ENCODE measurements around the gene IMPACT. TPM values are rescaled to one million over a fixed set of nuclear protein-coding genes. Genes with fewer than 3 reads are reported as not detected.
A peak's percentile ranks its signal among the peaks of the same experiment; 100 is the strongest.

Gene IMPACT
- total RNA-seq, 2 experiments from 2014 or later = 15.4 to 18.3 TPM

DNA sequence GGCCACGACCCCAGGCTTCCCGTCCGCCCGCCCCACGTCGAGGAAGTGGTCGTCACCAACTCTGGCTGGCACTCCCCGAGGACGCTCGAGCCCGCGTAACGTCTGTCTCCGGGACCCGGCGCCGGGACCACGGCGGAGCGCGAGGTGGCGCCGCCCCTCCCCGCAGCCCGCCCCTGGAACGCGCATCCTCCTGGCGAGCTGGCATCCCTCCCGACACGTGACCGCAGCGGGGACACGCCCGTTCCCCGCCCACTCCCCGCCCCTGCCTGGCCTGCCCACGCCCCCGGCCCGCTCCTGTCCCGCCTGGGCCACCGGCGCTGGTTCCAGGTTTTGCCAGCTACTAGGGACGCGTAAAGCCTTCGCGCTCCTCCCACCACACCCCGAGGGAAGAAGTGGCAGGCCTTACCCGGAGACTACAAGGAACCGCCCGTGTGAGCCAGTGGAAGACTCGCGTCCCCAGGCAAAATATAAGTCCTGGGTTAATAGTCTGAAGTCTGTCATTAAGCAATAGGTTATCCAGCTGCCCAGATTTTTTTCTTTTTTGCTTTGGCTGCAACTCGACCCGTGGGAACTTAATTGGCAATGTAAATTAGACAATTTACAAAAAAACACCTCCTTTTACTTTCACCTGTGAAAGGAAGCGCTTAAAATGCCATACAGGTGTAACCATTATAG, 28.6 kb upstream of the IMPACT start, which contains the start of gene OSBPL1A:
OSBPL1A (minus strand) TSS at position 131 of the 675 bp plus-strand sequence. CDS start 20,291 bp downstream, outside the sequence.
- no peaks in the 10 kb centered on the region for H3K9me3 Mint-ChIP-seq (ENCODE audit: low read depth)
- intact Hi-C loops (cut with DNase I, micrococcal nuclease) = loop anchor here (1.0 to 5.0 kb wide), 5 partner anchors 29 to 59 kb away; partner anchors contain the start of gene IMPACT (in 1 of the 2)
- H3K36me3 Mint-ChIP-seq (ENCODE audit: low read depth) = no peaks in the 10 kb centered on the region
- H3K27ac Mint-ChIP-seq = peak within 1 kb of the TSS; percentile 59
- DNase-seq (peak; percentile 88), ATAC-seq (peak; percentile 86)
- H3K4me1 Mint-ChIP-seq = peaks cover 28% of the 10 kb centered on the region
- peaks cover 16% of the 10 kb centered on the region for H3K27me3 Mint-ChIP-seq
- H3K4me3 Mint-ChIP-seq = peak within 1 kb of the TSS; percentile 76
- POLR2A ChIA-PET = interaction anchor here (0.6 to 1.7 kb wide), 4 partner anchors 16 to 1888 kb away, joined by 4 to 6 read pairs (median 5); no protein-coding TSS in a partner anchor
- CTCF ChIA-PET = interaction anchor here (0.7 to 2.0 kb wide), 7 partner anchors 17 to 879 kb away, joined by 3 to 11 read pairs (median 4); no protein-coding TSS in a partner anchor

- Mint-ChIP-seq H3K36me3 (ENCODE audit: low read depth) (no peaks in the 10 kb centered on the region), H3K4me3 (peak overlapping the region; percentile 76), H3K9me3 (ENCODE audit: low read depth) (no peaks in the 10 kb centered on the region), H3K4me1 (peaks cover 28% of the 10 kb centered on the region), H3K27ac (no peak overlapping the region), H3K27me3 (peaks cover 16% of the 10 kb centered on the region)
- CTCF ChIA-PET = interaction anchor here (0.5 to 1.7 kb wide), 3 partner anchors 16 to 90 kb away, joined by 4 to 11 read pairs (median 5); no protein-coding TSS in a partner anchor
- POLR2A ChIA-PET = interaction anchor here (1.7 kb wide), 1 partner anchor 30 kb away, joined by 6 read pairs; no protein-coding TSS in a partner anchor
- no peak for DNase-seq
- ATAC-seq = no peak
- intact Hi-C loops (cut with DNase I, micrococcal nuclease) = loop anchor here in 1 of 2 experiments (5.0 kb wide), 1 partner anchor 59 kb away; no protein-coding TSS in a partner anchor
Measured at GRCh38 chr18:24398540-24398939, 27.9 kb upstream of the IMPACT start.

DNA sequence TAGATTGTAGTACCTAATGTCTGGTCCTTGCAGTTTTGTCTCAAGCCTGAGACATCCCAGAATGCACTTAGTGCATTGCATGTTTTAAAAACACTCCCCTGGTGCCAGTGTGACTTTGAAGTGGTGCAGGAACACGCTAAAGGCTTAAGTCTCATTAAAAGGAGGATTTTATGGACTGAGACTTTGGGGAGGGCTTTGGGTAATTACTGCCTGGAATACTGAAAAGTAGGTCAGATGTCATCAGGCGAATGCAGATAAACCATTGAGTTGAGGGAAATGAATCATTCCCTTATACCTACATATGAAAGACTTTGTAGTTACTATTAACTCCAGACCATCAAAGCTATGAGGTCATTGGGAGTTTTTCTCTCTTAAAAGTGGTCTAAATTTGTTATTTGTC, 25.9 kb upstream of the IMPACT start:
- CTCF ChIA-PET = interaction anchor here (0.8 to 1.3 kb wide), 3 partner anchors 14 to 319 kb away, joined by 3 to 4 read pairs (median 3); no protein-coding TSS in a partner anchor
- POLR2A ChIA-PET = no interaction called here
- peaks cover 17% of the 10 kb centered on the region for H3K27me3 Mint-ChIP-seq
- peaks cover 20% of the 10 kb centered on the region for H3K4me1 Mint-ChIP-seq
- H3K9me3 Mint-ChIP-seq (ENCODE audit: low read depth) = no peaks in the 10 kb centered on the region
- DNase-seq = no peak
- no peak overlapping the region for H3K27ac Mint-ChIP-seq
- no peaks in the 10 kb centered on the region for H3K36me3 Mint-ChIP-seq (ENCODE audit: low read depth)
- intact Hi-C loops (cut with DNase I, micrococcal nuclease) = loop anchor here in 1 of 2 experiments (2.0 kb wide), 1 partner anchor 14 kb away; no protein-coding TSS in a partner anchor
- no peak overlapping the region for H3K4me3 Mint-ChIP-seq
- ATAC-seq = no peak

DNA sequence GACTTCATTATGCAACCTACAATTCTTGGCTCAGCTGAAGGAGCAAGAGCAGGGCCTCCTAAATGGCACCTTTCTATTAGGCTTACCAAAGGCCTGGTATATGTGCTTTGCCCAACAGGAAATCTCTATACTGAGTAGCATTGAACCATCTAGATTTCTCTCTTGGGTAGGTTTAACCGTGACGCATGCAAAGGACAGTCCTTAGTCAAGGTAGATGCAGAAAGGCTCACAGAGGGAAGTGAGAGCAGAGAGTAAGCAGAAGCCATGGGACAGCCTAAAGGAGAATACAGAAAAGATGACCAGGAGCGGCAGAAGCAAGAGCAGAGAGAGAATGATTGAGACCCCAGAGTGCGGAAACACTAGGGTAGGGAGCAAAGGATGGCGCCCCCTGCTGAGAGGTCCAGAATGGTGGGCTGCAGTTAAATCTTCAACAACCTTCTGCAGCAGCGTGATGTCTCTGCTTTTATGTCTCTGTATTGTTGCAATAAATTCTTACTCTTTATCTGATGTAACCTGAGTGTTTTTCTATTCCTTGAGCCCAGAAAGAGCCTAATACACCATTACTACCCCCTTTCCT, 24.2 kb upstream of the IMPACT start:
- ChIA-PET POLR2A (no interaction called here), CTCF (no interaction called here)
- no peaks in the 10 kb centered on the region for H3K36me3 Mint-ChIP-seq (ENCODE audit: low read depth)
- H3K9me3 Mint-ChIP-seq (ENCODE audit: low read depth) = no peaks in the 10 kb centered on the region
- no peak for ATAC-seq
- DNase-seq = peak; percentile 19
- intact Hi-C loops (cut with DNase I, micrococcal nuclease) = no loop called here
- no peak overlapping the region for H3K4me3 Mint-ChIP-seq
- H3K4me1 Mint-ChIP-seq = peaks cover 14% of the 10 kb centered on the region
- no peak overlapping the region for H3K27ac Mint-ChIP-seq
- peaks cover 23% of the 10 kb centered on the region for H3K27me3 Mint-ChIP-seq

- intact Hi-C loops (cut with DNase I, micrococcal nuclease) = no loop called here
- ChIA-PET CTCF (no interaction called here), POLR2A (no interaction called here)
- Mint-ChIP-seq H3K27me3 (peaks cover 27% of the 10 kb centered on the region), H3K27ac (no peak overlapping the region), H3K9me3 (ENCODE audit: low read depth) (no peaks in the 10 kb centered on the region), H3K4me3 (no peak overlapping the region), H3K36me3 (ENCODE audit: low read depth) (no peaks in the 10 kb centered on the region), H3K4me1 (peaks cover 12% of the 10 kb centered on the region)
- DNase-seq (no peak), ATAC-seq (no peak)
Measured at GRCh38 chr18:24403076-24403475, 23.4 kb upstream of the IMPACT start.

DNA sequence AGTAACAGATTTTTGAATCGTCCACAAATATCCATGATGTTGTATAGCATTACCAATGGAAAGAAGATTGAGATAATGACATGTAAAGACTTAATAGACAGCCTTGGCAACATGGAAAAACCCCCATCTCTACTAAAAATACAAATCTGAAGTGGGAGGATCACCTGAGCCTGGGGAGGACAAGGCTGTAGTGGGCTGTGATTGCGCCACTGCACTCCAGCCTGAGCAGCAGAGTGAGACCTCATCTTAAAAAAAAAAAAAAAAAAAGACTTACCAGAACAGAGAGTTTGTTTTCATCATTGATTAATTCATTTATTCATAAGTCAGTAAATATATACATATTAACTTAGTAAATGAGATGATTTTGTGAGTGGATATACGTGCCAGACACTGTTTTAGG, 21.9 kb upstream of the IMPACT start:
- Mint-ChIP-seq H3K27me3 (peaks cover 34% of the 10 kb centered on the region), H3K4me1 (peaks cover 10% of the 10 kb centered on the region), H3K36me3 (ENCODE audit: low read depth) (no peaks in the 10 kb centered on the region), H3K4me3 (no peak overlapping the region), H3K9me3 (ENCODE audit: low read depth) (no peaks in the 10 kb centered on the region), H3K27ac (no peak overlapping the region)
- intact Hi-C loops (cut with DNase I, micrococcal nuclease) = no loop called here
- no peak for ATAC-seq
- ChIA-PET CTCF (interaction anchor here (0.7 to 1.4 kb wide), 2 partner anchors 24 to 93 kb away, joined by 3 to 6 read pairs; no protein-coding TSS in a partner anchor), POLR2A (no interaction called here)
- no peak for DNase-seq

- H3K4me3 Mint-ChIP-seq = no peak overlapping the region
- CTCF ChIA-PET = no interaction called here
- H3K4me1 Mint-ChIP-seq = peaks cover 12% of the 10 kb centered on the region
- POLR2A ChIA-PET = no interaction called here
- H3K36me3 Mint-ChIP-seq (ENCODE audit: low read depth) = peaks cover 1% of the 10 kb centered on the region
- H3K9me3 Mint-ChIP-seq (ENCODE audit: low read depth) = peaks cover 5% of the 10 kb centered on the region
- ATAC-seq = no peak
- no peak overlapping the region for H3K27ac Mint-ChIP-seq
- peaks cover 40% of the 10 kb centered on the region for H3K27me3 Mint-ChIP-seq
- no peak for DNase-seq
- intact Hi-C loops (cut with DNase I, micrococcal nuclease) = no loop called here
Measured at GRCh38 chr18:24408496-24408895, 18.0 kb upstream of the IMPACT start.

DNA sequence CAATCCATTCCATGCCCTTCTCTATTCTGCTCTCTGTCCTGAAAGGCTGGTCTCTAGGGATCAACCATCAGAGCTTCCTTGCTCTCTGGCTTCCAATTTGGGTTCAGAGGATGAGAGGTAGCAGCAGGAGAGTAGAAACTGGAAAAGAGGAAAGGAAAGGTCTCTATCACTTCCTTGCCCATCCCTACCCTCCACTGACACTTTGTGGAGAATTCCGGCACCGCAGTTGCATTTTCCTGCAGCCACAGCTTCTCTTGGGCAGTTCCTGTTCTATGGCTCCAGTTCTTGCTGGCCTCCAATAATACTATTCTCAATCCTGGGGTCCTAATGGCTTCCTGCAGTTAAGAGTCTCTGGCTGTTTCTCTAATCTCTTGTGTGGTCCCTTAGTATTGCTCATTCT, 13.3 kb upstream of the IMPACT start:
- intact Hi-C loops (cut with DNase I, micrococcal nuclease) = loop anchor here (2.0 to 5.0 kb wide), 4 partner anchors 14 to 259 kb away; partner anchors contain the start of gene IMPACT (in 1 of the 2)
- H3K36me3 Mint-ChIP-seq (ENCODE audit: low read depth) = peaks cover 1% of the 10 kb centered on the region

DNA sequence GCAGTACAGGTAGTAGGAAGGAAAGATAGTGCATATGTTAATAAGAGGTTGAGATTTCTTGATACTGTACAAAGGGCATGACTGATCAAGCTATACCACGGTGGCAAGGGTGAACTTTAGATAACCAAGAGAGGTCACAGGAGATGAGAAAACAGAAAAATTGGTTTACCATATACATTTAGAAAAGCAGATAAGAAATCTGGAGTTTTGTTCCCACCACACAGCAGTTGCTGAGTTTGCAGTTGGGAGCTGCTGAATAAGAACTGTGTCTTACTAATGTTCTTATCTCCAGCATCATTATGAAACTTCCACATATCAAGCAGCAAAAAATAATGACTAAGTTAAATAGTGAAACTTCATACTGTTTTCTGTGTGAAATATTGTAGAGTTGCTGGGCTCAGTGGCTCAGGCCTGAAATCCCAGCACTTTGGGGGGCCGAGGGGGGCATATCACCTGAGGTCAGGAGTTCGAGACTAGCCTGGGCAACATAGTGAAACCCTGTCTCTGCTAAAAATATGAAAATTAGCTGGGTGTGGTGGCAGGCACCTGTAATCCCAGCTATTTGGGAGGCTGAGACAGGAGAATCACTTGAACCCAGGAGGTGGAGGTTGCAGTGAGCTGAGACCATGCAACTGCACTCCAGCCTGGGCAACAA, 12.0 kb upstream of the IMPACT start:
- Mint-ChIP-seq H3K27ac (no peak overlapping the region), H3K9me3 (ENCODE audit: low read depth) (peaks cover 5% of the 10 kb centered on the region), H3K4me1 (peaks cover 28% of the 10 kb centered on the region), H3K36me3 (ENCODE audit: low read depth) (peaks cover 1% of the 10 kb centered on the region), H3K27me3 (peaks cover 30% of the 10 kb centered on the region), H3K4me3 (no peak overlapping the region)
- POLR2A ChIA-PET = interaction anchor here (0.6 to 1.3 kb wide), 3 partner anchors 12 to 46 kb away, joined by 3 to 9 read pairs (median 5); partner anchors contain the start of genes IMPACT and OSBPL1A
- peak; percentile 52 for DNase-seq
- CTCF ChIA-PET = interaction anchor here (0.6 to 2.9 kb wide), 8 partner anchors 13 to 100 kb away, joined by 3 to 19 read pairs (median 4); no protein-coding TSS in a partner anchor
- ATAC-seq = peak; percentile 85
- intact Hi-C loops (cut with DNase I, micrococcal nuclease) = loop anchor here (1.0 to 5.0 kb wide), 7 partner anchors 12 to 258 kb away; partner anchors contain the start of gene IMPACT (in 1 of the 2)

More for the DNA sequence above, 13.3 kb upstream of the IMPACT start:
- Mint-ChIP-seq H3K27ac (no peak overlapping the region), H3K4me1 (peaks cover 28% of the 10 kb centered on the region), H3K4me3 (no peak overlapping the region), H3K27me3 (peaks cover 31% of the 10 kb centered on the region), H3K9me3 (ENCODE audit: low read depth) (peaks cover 5% of the 10 kb centered on the region)
- DNase-seq (no peak), ATAC-seq (no peak)
- CTCF ChIA-PET = interaction anchor here (0.8 to 2.9 kb wide), 4 partner anchors 40 to 80 kb away, joined by 3 to 11 read pairs (median 4); no protein-coding TSS in a partner anchor
- POLR2A ChIA-PET = interaction anchor here (0.6 to 1.3 kb wide), 3 partner anchors 15 to 44 kb away, joined by 3 to 5 read pairs (median 4); partner anchors contain the start of gene OSBPL1A

GRCh38 chr18:24417480-24417879, 9.0 kb upstream of the IMPACT start:
- ATAC-seq (no peak), DNase-seq (no peak)
- peaks cover 34% of the 10 kb centered on the region for H3K27me3 Mint-ChIP-seq
- ChIA-PET POLR2A (interaction anchor here (0.7 kb wide), 1 partner anchor 23 kb away, joined by 3 read pairs; no protein-coding TSS in a partner anchor), CTCF (interaction anchor here (0.9 kb wide), 1 partner anchor 13 kb away, joined by 3 read pairs; no protein-coding TSS in a partner anchor)
- H3K36me3 Mint-ChIP-seq (ENCODE audit: low read depth) = peaks cover 1% of the 10 kb centered on the region
- no peak overlapping the region for H3K4me3 Mint-ChIP-seq
- H3K4me1 Mint-ChIP-seq = peaks cover 26% of the 10 kb centered on the region
- no peak overlapping the region for H3K27ac Mint-ChIP-seq
- intact Hi-C loops (cut with DNase I, micrococcal nuclease) = no loop called here
- peaks cover 5% of the 10 kb centered on the region for H3K9me3 Mint-ChIP-seq (ENCODE audit: low read depth)

- intact Hi-C loops (cut with DNase I, micrococcal nuclease) = loop anchor here in 1 of 2 experiments (10.0 kb wide), 1 partner anchor 966 kb away; the partner anchor contains the start of gene RIOK3
- no peak for DNase-seq
Measured at GRCh38 chr18:24420551-24420950, 5.9 kb upstream of the IMPACT start.

More at GRCh38 chr18:24420551-24420950, 5.9 kb upstream of the IMPACT start:
- Mint-ChIP-seq H3K27ac (no peak overlapping the region), H3K4me1 (peaks cover 4% of the 10 kb centered on the region), H3K36me3 (ENCODE audit: low read depth) (peaks cover 1% of the 10 kb centered on the region), H3K9me3 (ENCODE audit: low read depth) (peaks cover 1% of the 10 kb centered on the region), H3K4me3 (no peak overlapping the region), H3K27me3 (peaks cover 48% of the 10 kb centered on the region)
- CTCF ChIA-PET = no interaction called here
- ATAC-seq = no peak
- POLR2A ChIA-PET = no interaction called here

Measured in activated CD4-positive, alpha-beta T cell treated with anti-CD3 and anti-CD28 coated beads for 36 hours (primary cell).